ENCODE results near the gene CFAP61.
"Not testable (repeated sequence)": the region's sequence is repeated elsewhere in the genome, so short reads cannot be mapped to it uniquely, and the experiment has no call there.

Gene CFAP61

DNA sequence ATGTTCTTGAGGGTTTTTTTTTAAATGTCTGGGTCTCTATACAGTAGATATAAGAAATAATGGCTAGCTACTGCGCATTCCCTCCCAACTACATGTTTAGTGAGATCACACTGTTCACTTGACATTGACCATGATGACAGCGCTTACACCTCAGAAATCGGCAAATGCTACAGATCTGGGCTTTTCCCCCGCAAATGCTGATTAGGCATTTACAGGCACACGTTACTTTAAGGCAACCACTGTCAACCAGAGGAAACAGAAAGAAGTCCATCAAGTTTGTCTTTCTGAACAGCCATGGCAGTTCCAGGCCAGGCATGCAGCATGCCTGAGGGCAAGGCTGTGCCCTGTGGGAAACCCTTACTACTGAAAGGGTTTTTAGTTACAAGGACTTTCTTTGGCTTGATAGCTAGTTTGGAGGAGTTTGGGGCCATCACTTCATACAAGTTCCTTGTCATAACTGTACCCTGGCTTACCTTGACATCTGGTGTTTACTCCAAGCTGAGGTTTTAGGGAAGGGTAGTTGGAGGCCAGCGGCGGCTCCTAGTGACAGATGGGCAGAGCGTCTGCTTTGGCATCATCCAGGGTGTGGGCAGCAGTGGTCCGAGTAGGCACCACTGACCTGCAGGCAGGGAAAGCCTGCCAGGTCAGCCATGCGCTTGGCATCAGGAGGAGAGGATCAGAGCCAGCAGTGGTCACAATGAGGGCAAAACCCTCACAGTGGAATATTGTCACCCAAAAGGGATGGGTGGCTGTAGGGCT lies 43.0 kb downstream of the CFAP61 start:
- DNase-seq (ENCODE audit: low spot score) = no peak

DNA sequence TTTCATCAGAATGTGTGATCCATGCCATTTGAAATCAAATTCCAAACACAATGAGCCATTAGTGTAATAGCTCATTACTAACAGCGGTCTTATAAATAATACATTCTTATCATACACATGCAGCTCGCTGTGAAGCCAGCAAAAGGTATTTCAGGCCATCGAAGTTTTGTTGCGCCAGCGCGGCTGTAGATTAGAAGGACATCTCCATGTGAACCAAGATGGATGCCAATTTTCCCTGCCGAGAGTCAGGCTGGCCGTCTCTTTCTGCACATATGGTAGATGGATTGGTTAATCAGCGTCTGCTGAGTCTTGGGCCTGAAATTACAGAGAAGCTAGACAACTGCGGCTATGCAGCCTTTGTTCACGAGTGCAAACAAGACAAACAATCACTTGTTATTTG lies 44.1 kb downstream of the CFAP61 start:
- no peak for DNase-seq (ENCODE audit: low spot score)

DNA sequence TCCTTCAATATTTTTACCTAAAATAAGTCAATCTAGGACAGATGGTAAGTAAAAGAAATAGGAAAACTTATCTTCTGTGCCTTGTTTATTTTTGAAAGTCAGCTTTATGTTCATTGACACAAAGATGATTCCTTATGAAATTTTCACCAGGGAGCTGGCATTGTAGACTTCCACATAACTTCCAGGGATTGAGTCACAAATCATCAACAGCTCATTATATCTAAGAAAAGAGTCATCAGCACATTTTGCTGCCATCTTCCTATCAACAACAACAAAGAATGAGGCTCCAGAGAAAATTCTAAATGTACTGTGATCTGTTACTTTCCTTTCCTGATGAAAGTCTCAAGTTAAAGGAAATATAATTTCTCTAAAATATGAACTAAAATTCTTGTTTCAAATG lies 48.5 kb downstream of the CFAP61 start:
- DNase-seq (ENCODE audit: low spot score) = no peak

DNA sequence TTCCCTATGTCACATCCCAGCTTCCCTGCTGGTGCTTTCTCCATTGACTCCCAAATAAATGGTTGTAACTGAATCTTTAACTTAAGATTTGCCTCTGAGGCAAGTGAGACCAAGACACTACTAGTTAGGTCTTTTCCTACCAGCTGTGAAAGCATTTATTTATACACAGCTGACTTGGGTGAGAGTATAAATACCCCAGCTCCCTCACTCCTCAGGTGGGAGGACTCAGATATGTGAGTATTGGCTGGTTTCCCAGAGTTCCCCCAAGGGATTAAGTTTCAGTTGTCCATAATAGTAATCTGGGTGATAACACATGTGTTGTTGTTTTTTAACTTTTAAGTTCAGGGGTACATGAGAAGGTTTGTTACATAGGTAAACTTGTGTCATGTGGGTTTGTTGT lies 49.8 kb downstream of the CFAP61 start:
- no peak for DNase-seq (ENCODE audit: low spot score)

DNA sequence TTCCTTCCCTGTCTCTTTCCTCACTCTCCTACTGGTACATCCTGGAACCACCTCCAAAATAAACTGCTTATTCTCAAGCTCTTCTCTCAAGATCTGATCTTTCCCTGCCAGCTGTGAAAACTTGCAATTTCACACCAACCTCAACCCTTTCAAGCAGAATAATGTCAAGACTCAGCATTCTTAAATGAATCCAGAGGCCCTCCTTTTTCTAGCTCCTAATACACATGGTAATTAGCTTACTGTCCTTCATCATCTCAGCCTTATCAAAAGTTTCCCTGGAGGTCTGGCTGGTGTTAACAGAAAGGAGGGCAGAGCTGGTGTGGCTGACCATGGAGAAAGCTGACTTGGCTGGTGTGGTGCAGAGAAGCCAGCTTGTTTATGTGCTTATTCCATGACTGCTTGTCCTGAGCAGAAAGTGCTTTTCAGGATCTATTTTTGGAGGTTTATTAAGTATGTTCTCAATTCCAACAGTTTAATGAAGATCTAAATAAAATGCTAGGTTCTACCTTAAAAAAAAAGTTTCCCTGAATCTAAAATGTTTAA lies 50.5 kb downstream of the CFAP61 start:
- DNase-seq (ENCODE audit: low spot score) = no peak

DNA sequence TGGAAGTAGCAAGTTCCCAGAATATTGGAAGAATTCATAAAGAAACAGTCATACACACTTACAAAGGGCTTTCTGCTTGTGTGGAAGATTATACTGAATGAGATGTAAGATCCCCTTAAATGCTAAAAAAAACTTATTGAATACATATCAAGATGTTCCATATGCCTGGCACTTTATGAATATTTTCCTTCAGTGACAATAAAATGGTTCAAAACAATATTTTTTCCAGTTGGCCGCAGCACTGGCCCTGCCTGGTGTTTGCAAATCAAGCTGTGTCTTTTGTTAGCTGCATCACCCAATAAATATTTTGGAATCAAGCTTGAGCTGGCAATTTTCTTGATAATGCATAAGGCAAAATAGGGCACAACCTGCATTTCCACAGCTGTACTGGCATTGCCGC lies 51.2 kb downstream of the CFAP61 start:
- DNase-seq (ENCODE audit: low spot score) = no peak

DNA sequence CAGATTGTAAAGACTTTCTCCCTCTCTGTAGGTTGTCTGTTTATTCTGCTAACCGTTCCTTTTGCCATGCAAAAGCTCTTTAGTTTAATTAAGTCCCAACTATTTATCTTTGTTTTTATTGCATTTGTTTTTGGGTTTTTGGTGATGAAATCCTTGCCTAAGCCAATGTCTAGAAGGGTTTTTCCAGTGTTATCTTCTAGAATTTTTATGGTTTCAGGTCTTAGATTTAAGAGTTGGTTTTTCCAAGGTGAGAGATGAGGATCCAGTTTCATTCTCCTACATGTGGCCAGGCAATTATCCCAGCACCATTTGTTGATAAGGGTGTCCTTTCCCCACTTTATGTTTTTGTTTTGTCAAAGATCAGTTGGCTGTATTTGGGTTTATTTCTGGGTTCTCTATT lies 70.9 kb downstream of the CFAP61 start:
- DNase-seq (ENCODE audit: low spot score) = not testable (repeated sequence)

DNA sequence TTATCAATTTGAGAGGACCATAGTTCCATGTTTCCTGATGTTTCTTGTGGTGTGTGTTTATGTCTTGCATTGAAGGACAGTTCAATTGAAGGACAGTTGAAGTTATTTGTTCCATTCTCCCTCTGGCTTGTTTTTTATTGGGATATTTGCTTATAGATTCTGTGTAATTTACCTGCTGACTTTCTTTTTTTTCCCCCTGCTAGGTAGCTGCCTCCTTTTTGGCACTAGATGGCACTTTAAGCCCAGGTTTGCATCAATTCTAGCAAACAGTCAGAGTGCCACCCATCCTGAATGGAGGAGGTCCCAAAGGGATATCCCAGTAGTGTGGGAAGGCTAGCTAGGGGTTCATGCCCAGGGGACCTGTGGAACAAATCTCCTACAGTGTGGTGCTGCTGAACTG lies 78.1 kb downstream of the CFAP61 start:
- DNase-seq (ENCODE audit: low spot score) = no peak

DNA sequence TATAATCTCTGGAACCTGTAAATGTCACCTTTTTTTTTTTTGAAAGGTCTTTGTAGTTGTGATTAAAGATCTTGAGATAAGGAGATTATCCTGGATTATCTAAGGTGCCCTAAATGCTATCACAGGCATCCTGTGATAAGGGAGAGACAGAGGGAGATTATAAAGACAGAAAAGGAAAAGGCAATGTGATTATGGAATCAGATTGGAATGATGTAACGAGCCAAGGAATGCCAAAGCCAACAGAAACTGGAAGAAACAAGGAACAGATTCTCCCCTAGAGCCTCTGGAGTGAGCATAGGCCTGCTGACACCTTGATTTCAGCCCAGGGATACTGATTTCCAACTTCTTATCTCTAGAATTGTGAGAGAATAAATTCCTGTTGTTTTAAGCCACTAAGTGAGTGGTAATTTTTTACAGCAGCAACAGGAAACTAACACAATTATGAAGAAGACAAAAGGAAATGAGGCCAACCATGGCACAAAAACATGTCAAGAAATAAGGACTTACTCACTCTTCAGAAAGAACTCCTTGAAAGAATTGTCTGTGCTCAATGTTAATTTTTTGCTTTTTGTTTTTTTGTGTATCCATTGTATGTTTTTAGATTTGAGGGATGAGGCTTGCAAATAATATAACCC lies 82.7 kb downstream of the CFAP61 start:
- no peak for DNase-seq (ENCODE audit: low spot score)

DNA sequence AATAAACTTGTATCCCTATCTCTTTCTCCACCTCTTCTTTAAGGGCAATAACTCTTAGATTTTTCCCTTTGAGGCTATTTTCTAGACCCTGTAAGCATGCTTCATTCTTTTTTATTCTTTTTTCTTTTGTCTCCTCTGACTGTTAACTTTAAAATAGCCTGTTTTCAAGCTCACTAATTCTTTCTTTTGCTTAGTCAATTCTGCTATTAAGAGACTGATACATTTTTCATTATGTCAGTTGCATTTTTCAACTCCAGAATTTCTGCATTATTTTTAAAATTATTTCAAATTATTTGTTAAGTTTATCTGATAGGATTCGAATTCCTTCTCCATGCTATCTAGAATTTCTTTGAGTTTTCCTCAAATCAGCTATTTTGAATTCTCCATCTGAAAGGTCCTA lies 84.0 kb downstream of the CFAP61 start:
- DNase-seq (ENCODE audit: low spot score) = no peak

DNA sequence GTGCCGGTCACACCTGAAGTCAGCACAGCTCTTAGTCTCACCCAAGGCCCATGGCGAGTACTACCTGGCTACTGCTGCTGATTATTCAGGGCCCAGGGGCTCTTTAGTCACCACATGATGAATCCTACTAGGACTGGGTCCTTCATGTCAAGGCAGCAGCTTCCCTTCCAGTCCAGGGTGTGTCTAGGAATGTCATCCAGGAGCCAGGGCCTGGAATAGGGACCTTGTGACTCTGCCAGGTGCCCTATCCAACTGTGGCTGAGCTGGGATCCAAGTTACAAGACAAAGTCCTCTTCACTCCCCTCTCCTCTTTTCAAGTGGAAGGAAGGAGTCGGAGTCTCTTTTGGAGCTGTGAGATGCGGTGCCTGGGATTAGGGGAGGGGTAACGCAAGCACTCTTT lies 85.5 kb downstream of the CFAP61 start:
- no peak for DNase-seq (ENCODE audit: low spot score)

DNA sequence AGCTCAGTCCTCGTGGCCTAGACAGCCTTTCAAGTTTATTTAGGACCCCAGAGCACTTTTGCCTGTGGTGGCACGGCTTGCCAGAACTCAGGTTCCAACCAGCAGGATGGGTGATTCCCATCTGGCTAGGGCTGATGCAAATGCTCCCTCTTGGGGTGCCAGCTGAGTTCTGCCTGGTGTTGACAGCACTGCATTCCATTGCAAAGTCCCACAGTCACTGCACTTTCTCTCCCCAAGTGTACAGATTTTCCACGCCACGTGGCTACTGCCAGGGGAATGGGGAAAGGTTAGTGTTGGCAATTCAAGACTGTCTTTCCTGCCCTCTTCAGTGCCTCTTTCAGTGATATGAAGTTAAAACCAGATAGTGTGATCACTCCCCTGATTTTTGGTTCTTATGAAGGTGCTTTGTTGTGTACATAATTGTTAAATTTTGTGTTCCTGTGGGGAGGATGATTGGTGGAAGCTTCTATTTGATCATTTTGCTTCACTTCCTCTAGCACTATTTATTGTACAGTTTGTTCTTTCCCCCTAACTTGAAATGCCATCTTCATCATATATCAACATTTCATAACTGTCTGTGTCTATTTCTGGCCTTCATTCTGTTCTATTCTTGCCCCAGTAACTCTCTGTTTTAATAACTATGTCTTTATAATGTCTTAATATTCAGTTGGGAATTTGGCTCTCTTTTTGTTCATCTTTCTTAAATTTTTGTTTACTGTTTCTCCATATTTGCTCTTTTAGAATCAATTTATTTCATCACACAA lies 86.2 kb downstream of the CFAP61 start:
- DNase-seq (ENCODE audit: low spot score) = no peak

DNA sequence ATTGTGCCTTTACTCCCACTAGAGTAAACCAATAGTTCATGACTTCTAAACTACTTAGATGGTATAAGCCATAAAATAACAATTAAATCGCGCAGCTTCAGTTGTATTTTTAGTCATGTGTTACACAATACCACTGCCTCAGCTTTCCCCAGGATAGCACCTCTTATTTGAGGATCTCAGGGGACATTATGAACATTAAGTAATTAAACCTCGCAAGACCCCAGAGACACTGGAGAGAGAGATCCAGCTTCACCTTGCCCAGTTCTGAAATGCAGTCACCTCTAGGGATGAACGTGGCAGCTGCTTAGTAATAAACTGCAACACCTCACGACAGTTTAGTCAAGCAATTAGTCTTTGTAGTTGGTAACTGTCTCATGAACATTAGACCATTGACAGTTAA lies 87.1 kb downstream of the CFAP61 start:
- no peak for DNase-seq (ENCODE audit: low spot score)

DNA sequence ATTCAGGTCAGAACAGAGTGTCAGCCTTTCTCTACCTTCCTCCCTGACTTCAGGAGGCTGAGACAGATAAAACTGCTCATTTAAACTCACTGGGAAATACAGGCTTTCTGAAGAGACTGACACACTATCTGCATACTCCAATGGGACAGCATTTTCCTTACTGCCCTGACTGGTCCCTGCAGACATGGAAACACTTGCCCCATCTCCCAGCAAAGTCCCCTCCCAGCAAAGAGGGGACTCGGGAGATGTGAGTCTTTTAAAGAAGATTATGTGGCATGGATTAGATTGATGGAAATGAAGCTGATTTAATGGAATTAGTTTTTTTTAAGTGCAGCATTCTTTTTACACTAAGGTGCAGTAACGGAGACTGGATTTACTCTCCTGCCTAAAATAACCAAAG lies 90.8 kb downstream of the CFAP61 start:
- DNase-seq (ENCODE audit: low spot score) = no peak

DNA sequence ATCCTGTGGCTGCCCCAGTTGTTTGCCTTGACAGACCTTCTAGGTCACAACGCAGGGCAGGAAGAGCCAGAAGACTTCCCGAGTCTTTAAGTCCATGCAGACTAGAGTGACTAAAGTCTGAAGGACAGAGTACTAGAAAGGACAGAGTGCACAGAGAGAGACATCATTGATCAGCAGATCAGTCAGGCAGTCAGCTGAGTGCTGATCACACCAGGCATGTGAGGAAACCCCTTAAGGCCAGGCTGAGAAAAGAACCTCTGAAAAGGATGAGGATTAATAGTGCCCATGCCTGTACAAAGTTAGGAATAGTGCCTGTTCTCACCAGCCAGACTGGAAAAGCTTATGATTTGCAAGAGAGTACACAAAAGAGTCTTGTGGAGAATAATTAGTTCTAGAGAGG lies 91.3 kb downstream of the CFAP61 start:
- no peak for DNase-seq (ENCODE audit: low spot score)

DNA sequence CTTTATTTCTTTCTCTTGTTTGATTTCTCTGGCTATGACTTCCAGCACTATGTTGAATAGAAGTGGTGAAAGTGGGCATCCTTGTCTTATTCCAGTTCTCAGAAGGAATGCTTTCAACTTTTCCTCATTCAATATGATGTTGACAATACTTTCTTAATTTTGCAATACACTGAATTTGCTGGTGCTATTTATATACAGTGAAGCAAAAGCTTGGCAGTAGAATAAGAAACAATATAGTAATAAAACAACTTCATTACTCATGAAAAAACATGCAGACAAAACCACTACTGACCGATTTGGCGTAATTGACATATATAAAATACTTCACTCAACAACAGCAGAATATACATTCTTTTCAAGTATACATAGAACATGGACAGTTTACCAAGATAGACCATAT lies 96.4 kb downstream of the CFAP61 start:
- DNase-seq (ENCODE audit: low spot score) = no peak

DNA sequence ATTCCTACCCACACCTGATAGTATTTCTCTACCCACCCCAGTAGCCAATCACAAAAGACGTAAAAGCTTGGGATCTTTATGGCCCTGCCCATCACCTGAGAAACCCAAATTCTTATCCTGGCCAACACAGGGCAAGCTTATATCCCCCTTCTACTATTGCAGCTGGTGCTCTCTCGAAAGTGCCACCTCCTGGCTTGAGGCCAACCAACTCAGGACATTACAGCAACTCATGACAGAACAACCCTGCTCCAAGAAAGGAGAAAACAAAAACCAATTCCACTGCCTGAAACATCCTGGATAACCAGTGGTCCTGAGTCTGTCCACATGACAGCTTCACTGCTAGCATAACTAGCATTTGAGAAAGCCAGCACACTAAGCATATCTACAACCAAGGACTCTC lies 97.9 kb downstream of the CFAP61 start:
- DNase-seq (ENCODE audit: low spot score) = no peak

DNA sequence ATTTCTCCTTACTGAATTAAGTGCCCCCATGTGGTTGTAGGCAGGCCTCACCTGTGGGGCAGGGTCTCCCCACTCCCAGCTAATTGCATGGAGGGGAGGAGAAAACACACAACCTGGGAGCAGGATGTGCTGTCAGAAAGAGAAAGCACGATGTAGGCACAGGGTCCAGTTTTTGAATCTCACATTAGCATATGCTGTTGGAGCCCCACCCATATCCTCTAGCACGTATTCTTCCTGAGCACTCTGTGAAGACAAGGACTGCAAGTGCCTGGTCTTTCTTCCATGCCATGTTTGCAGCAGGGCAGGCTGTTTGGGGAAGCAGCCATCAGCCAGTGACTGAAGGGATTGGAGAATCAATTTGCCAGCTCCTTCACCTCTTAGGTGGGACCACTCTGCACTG lies 108.2 kb downstream of the CFAP61 start:
- no peak for DNase-seq (ENCODE audit: low spot score)

DNA sequence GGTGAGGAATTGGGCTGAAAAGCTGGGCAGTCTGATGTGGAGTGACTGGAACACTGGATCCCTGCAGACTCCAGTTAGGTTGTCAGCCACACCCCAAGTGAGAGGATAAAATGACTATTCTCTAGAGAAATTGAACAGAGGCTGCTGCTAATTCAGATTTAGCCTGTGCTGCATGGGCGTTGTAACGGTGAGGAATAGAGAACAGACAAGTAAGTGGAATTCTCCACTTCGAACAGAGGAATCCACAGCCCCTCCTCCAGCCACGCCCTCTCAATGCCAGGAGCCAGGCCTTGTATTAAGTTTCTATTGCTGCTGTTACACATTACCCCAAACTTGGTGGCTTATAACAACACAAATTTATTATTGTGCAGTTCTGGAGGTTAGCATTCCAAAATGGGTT lies 109.3 kb downstream of the CFAP61 start:
- DNase-seq (ENCODE audit: low spot score) = no peak

DNA sequence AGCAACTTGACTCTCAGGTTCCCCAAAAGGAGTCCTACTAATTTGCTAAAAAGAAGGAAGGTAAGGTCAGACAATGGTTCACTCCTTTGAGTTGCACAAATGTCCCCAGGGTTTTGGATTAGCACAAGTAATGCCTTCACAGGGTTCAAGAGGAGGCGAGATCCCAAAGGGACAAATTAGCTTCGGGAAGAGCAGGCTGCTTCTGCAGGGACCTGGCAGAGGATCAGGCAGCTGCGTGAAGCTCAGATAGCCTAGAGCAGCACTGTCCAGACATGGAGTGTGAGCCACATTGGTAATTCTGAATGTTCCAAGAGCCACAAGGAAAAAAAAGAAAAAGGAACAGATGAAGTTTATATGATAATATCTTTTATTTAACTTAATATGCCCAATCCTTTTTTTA lies 115.4 kb downstream of the CFAP61 start:
- no peak for DNase-seq (ENCODE audit: low spot score)

DNA sequence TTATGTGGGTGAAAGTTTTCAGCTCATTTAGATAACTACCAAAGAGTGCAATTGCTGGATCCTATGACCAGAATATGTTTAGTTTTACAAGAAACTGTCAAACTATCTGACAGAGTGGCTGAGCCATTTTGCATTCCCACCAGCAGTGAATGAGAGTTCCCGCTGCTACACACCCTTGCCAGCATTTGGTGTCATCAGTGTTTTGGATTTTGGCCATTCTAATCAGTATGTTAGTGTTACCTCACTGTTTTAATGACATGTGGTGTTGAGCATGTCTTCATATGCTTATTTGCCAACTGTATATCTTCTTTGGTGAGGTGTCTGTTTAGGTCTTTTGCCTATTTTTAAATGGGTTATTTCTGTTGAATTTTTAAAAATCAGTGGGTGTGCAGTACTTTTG lies 120.9 kb downstream of the CFAP61 start:
- DNase-seq (ENCODE audit: low spot score) = no peak

DNA sequence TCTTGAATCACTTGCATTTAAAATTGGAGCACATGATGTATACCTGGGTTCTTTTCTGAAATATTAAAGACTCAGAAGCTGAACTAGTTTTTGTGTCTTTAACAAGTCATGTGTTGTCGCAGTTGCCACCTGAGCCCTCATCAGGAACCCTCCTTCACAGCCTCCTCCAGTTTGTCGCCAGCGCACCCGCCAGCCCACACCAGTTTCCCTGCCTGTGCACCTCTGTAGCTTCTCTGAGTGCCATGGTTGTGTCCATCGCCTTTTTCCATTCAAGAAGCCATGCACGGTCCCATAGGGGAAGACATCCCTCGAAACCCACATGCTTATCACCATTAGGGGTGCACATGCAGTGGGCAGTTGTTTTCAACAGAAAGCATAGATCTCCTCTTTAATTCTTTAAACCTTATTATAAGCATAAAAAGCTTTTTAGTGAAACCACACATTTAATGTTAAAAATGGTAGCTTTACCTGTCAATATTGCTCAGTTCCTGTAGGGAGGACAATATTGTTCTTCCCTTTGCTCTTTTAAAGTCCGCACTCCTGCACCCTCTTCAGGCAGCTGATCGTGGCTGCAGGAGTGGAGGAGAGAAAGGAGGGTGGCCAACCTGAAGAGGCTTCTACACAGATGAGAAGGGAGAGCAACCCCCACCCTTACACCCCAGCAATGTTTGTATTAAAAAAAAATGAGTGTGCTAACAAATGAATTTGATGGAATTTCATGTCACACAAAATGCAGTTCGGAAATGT lies 121.9 kb downstream of the CFAP61 start:
- DNase-seq (ENCODE audit: low spot score) = no peak

Measured in COLO829 (cell line).